Astrocyte of the cerebellum (primary cell): ENCODE data around the gene RCOR1.

Experiments
- DNase-seq: peaks from one replicate; pipeline ENCODE4 v3.0.0-alpha.2; 2011; ENCODE audit warnings: low read depth
- H3K4me3 ChIP-seq: 2 replicates; pipeline ENCODE4 v1.5.1; 2011; ENCODE audit warnings: mild to moderate bottlenecking, low read depth, low read length, moderate library complexity
- CTCF ChIP-seq: IDR thresholded peaks from 2 replicates; pipeline ENCODE4 v1.5.1; 2012; ENCODE audit warnings: low read length, low read depth, moderate library complexity, mild to moderate bottlenecking; ENCODE audit errors: missing control alignments
- in situ Hi-C: cut with HindIII; loops from 2 replicates; pipeline ENCODE4 v1.10.0; 2017; ENCODE audit warnings: low sequenced_read_pairs

RCOR1 gene

GRCh38 chr14:102684298-102684663 lies 91.8 kb downstream of the RCOR1 start:
- in situ Hi-C loops = no loop called here
- DNase-seq = no peak
- H3K4me3 ChIP-seq = no peak overlapping the region
- no peak for TF ChIP-seq CTCF

GRCh38 chr14:102686196-102686801 lies 93.8 kb downstream of the RCOR1 start:
- no peak overlapping the region for H3K4me3 ChIP-seq
- TF ChIP-seq CTCF = no peak
- no peak for DNase-seq
- in situ Hi-C loops = no loop called here

- TF ChIP-seq CTCF = no peak
- no peak for DNase-seq
- no peak overlapping the region for H3K4me3 ChIP-seq
- in situ Hi-C loops = no loop called here
Measured at GRCh38 chr14:102688290-102688689, 95.8 kb downstream of the RCOR1 start.

- no peak overlapping the region for H3K4me3 ChIP-seq
- no peak for DNase-seq
- in situ Hi-C loops = no loop called here
- TF ChIP-seq CTCF = no peak
Measured at GRCh38 chr14:102690509-102691286, 98.2 kb downstream of the RCOR1 start.

- no peak overlapping the region for H3K4me3 ChIP-seq
- DNase-seq = no peak
- TF ChIP-seq CTCF = no peak
- in situ Hi-C loops = no loop called here
Measured at GRCh38 chr14:102691763-102692162, 99.3 kb downstream of the RCOR1 start.

- TF ChIP-seq CTCF = no peak
- no peak overlapping the region for H3K4me3 ChIP-seq
- no peak for DNase-seq
- in situ Hi-C loops = no loop called here
Measured at GRCh38 chr14:102692334-102692733, 99.9 kb downstream of the RCOR1 start.
